ENCODE data around the gene RNF144A.

RNF144A gene

GRCh38 chr2:6927753-6928152 lies 10.5 kb downstream of the RNF144A start:
- Histone ChIP-seq H3K27ac (no peak overlapping the region), H3K27me3 (replicated peaks) (no peaks in the 10 kb centered on the region), H3K36me3 (replicated peaks) (no peaks in the 10 kb centered on the region), H3K4me3 (ENCODE audit: low read depth, low read length) (no peak overlapping the region)
- DNase-seq = no peak
- in situ Hi-C loops (cut with HindIII; ENCODE audit: low pct_ligation_motif_present, low sequenced_read_pairs) = no loop called here
- TF ChIP-seq CTCF (IDR thresholded peaks at IDR 0.05; ENCODE audit: low read depth, low read length, missing control alignments) = no peak

- H3K4me3 ChIP-seq (ENCODE audit: low read depth, low read length) = no peak overlapping the region
- no peaks in the 10 kb centered on the region for H3K27me3 ChIP-seq (replicated peaks)
- H3K36me3 ChIP-seq (replicated peaks) = no peaks in the 10 kb centered on the region
- in situ Hi-C loops (cut with HindIII; ENCODE audit: low pct_ligation_motif_present, low sequenced_read_pairs) = no loop called here
- no peak for TF ChIP-seq CTCF (IDR thresholded peaks at IDR 0.05; ENCODE audit: low read depth, low read length, missing control alignments)
- no peak overlapping the region for H3K27ac ChIP-seq
- DNase-seq = no peak
These were observed 11.2 kb downstream of the RNF144A start for GRCh38 chr2:6928452-6928851.

GRCh38 chr2:6929196-6929819 lies 12.1 kb downstream of the RNF144A start:
- Histone ChIP-seq H3K27me3 (replicated peaks) (no peaks in the 10 kb centered on the region), H3K27ac (no peak overlapping the region), H3K4me3 (ENCODE audit: low read depth, low read length) (no peak overlapping the region), H3K36me3 (replicated peaks) (no peaks in the 10 kb centered on the region)
- TF ChIP-seq CTCF (IDR thresholded peaks at IDR 0.05; ENCODE audit: low read depth, low read length, missing control alignments) = no peak
- DNase-seq = no peak
- in situ Hi-C loops (cut with HindIII; ENCODE audit: low pct_ligation_motif_present, low sequenced_read_pairs) = no loop called here

GRCh38 chr2:6930923-6931647 lies 13.9 kb downstream of the RNF144A start:
- H3K4me3 ChIP-seq (ENCODE audit: low read depth, low read length) = no peak overlapping the region
- no peak overlapping the region for H3K27ac ChIP-seq
- H3K27me3 ChIP-seq (replicated peaks) = no peaks in the 10 kb centered on the region
- in situ Hi-C loops (cut with HindIII; ENCODE audit: low pct_ligation_motif_present, low sequenced_read_pairs) = no loop called here
- TF ChIP-seq CTCF (IDR thresholded peaks at IDR 0.05; ENCODE audit: low read depth, low read length, missing control alignments) = no peak
- no peaks in the 10 kb centered on the region for H3K36me3 ChIP-seq (replicated peaks)
- no peak for DNase-seq

- TF ChIP-seq CTCF (IDR thresholded peaks at IDR 0.05; ENCODE audit: low read depth, low read length, missing control alignments) = no peak
- in situ Hi-C loops (cut with HindIII; ENCODE audit: low pct_ligation_motif_present, low sequenced_read_pairs) = no loop called here
- no peak overlapping the region for H3K4me3 ChIP-seq (ENCODE audit: low read depth, low read length)
- H3K27ac ChIP-seq = no peak overlapping the region
- H3K36me3 ChIP-seq (replicated peaks) = no peaks in the 10 kb centered on the region
- DNase-seq = no peak
- no peaks in the 10 kb centered on the region for H3K27me3 ChIP-seq (replicated peaks)
These were observed 14.5 kb downstream of the RNF144A start for GRCh38 chr2:6931753-6932152.
